MCF 10A (cell line): ENCODE results near the gene SSBP3. TPM values are rescaled to one million over a fixed set of nuclear protein-coding genes. Genes with fewer than 3 reads are reported as not detected.

ENCODE experiments used
- BruUV-seq: library from RNA; stranded (reverse); fragments of 400-500 nt; replicated peaks from 2 replicates; lab custom pipeline; 2021; lab: Mats Ljungman, UMichigan
- CTCF ChIA-PET: fragments of 300-600 bp; sonication (Branson Sonifier 250); formaldehyde crosslinking; extraction: SDS; loops from one replicate; lab custom pipeline; 2021; ENCODE audit warnings: antibody characterized with exemption, inconsistent platforms; lab: Yijun Ruan, JAX
- POLR2A ChIA-PET: fragments of 300-600, 350-650 bp; sonication (Branson Sonifier 250); formaldehyde crosslinking; extraction: SDS; loops from one replicate; lab custom pipeline; 2020; ENCODE audit warnings: antibody characterized with exemption, inconsistent platforms; lab: Yijun Ruan, JAX
- DNase-seq: peaks from one replicate; pipeline ENCODE4 v3.0.0-alpha.2; 2018; ENCODE audit not compliant: unreplicated experiment
- H3K27ac Mint-ChIP-seq: one replicate; pipeline ENCODE4 v1.8.0; 2022; ENCODE audit warnings: mild to moderate bottlenecking, low read depth, mixed read lengths; ENCODE audit not compliant: unreplicated experiment
- H3K27me3 Mint-ChIP-seq: one replicate; pipeline ENCODE4 v1.8.0; 2022; ENCODE audit warnings: mixed read lengths; ENCODE audit not compliant: insufficient read depth, unreplicated experiment
- H3K36me3 Mint-ChIP-seq: one replicate; pipeline ENCODE4 v1.8.0; 2022; ENCODE audit warnings: mild to moderate bottlenecking, moderate library complexity, mixed read lengths; ENCODE audit not compliant: insufficient read depth, unreplicated experiment
- H3K4me1 Mint-ChIP-seq: one replicate; pipeline ENCODE4 v1.8.0; 2022; ENCODE audit warnings: mixed read lengths; ENCODE audit not compliant: insufficient read depth, unreplicated experiment
- H3K4me3 Mint-ChIP-seq: one replicate; pipeline ENCODE4 v1.8.0; 2022; ENCODE audit warnings: mild to moderate bottlenecking, moderate library complexity, mixed read lengths; ENCODE audit not compliant: unreplicated experiment
- H3K9me3 Mint-ChIP-seq: one replicate; pipeline ENCODE4 v1.8.0; 2022; ENCODE audit warnings: mixed read lengths; ENCODE audit not compliant: unreplicated experiment
- CTCF ChIP-seq: fragments of 200-600 bp; IDR thresholded peaks from one replicate; pipeline ENCODE4 v1.8.0; 2022; ENCODE audit warnings: antibody characterized with exemption, mild to moderate bottlenecking; ENCODE audit not compliant: unreplicated experiment
- intact Hi-C: fragments of 100-400 bp; cut with micrococcal nuclease; formaldehyde crosslinking; loops from 2 replicates; pipeline ENCODE4 v1.14.1; 2022
- total RNA-seq: library from RNA; stranded (reverse); gene quantifications from 2 replicates; pipeline ENCODE4 v1.2.3, GENCODE V29; 2022

The SSBP3 gene
- total RNA-seq, 1 experiment from 2014 or later = 8.6 TPM

DNA sequence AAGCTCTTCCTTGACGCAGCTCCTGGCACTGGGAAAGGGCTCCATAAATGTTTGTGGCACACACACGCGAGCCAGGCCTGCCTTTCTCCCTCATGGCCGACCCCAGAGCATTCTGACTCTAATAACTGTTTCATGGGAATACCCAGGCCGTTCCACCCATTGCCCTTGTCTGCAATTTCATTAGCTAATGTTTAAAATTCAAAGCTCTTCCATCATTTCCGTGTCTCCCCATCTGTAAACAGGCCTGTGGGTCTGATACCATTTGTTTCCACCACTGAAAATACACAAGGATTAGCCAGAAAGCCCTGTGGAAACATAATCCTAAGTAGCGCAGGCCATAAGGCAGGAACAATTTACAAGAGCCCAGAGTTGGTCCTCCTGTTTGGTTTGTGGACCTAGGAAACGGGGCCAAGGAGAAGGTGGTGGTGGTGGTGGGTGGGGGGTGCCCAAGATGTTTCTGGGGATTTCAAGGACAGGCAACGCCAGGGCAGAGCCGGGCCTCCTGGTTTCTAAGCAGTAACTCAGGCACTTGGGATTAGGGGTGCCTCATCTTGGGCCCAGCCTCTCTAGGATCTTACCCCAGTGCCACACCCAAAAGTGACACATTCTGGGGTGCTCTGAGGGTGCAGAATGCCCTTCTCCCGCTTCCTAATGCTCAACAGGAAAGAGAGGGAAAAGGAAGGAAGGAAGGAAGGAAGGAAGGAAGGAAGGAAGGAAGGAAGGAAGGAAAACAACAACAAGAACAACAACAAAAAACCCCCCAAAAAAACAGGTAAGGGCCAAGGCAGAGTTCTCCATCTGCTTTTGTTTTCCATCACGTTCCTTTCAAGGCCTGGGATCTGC, 79.4 kb downstream of the SSBP3 start:
- intact Hi-C loops = no loop called here
- ChIA-PET POLR2A (interaction anchor here (0.9 kb wide), 1 partner anchor 10 kb away, joined by 3 read pairs; no protein-coding TSS in a partner anchor), CTCF (interaction anchor here (0.6 kb wide), 1 partner anchor 128 kb away, joined by 4 read pairs; no protein-coding TSS in a partner anchor)
- TF ChIP-seq CTCF = no peak
- BruUV-seq = no TSS peak
- H3K4me1 Mint-ChIP-seq = peaks cover 20% of the 10 kb centered on the region
- no peak overlapping the region for H3K4me3 Mint-ChIP-seq
- no peaks in the 10 kb centered on the region for H3K27me3 Mint-ChIP-seq
- no peaks in the 10 kb centered on the region for H3K9me3 Mint-ChIP-seq
- no peaks in the 10 kb centered on the region for H3K36me3 Mint-ChIP-seq
- H3K27ac Mint-ChIP-seq = no peak overlapping the region
- no peak for DNase-seq

DNA sequence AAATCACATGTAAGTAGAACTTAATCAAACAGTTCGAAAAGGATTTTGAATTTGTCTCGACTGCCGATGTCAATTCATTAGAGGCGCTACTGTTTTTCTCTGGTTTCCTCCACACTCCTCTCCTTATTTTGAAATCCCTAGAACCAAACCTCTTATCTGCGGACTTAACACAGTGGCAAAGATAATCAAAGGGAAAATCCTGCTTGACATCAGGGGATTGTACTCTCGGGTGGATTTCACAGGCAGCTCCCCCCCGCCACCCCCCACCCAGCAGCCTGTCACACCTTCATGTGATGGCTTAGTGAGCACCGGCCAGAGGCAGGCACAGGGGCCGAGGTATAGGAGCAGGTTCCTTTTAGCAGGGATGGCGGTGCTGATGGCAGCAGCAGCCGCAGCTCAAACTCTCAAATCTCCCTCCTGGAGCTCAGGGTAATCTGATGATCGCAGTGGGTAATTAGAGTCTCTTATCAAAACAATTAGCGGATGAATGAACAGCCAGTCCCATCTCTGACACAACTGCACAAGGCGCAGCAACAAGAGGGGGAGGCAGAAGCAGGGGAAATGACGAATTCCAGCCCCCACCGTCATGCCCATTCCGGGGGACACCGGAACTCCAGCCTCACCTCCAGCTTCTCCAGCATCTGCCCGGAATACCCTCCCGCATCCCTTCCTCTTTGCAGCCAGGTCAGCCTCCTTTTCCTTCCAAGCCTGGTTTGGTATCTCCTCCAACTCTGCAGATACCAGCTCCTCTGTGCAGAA, 80.3 kb downstream of the SSBP3 start:
- Mint-ChIP-seq H3K4me1 (peaks cover 20% of the 10 kb centered on the region), H3K9me3 (no peaks in the 10 kb centered on the region), H3K27me3 (no peaks in the 10 kb centered on the region), H3K36me3 (no peaks in the 10 kb centered on the region), H3K27ac (no peak overlapping the region), H3K4me3 (no peak overlapping the region)
- no TSS peak for BruUV-seq
- CTCF ChIA-PET = no interaction called here
- POLR2A ChIA-PET = interaction anchor here (0.9 kb wide), 1 partner anchor 9 kb away, joined by 3 read pairs; no protein-coding TSS in a partner anchor
- no peak for DNase-seq
- intact Hi-C loops = no loop called here
- TF ChIP-seq CTCF = no peak

DNA sequence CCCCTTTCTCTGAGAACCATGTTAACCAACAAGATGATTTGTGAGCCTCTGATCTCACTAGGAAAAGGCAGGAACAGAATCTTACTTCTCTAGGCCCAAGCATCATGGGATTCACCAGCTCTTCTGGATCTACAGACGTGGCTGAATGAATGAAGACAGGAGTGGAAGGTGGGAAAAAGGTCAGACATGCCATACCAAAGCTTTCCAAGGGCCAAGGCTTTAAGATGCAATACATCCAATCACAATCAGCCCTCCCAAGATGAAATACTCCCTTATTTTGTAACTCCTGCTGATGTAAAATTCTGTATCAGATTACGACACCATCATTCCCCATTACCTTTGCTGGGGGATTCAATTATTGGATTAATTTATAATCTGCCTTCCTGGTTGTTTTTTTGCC, 80.9 kb downstream of the SSBP3 start:
- no peak overlapping the region for H3K4me3 Mint-ChIP-seq
- no peak for TF ChIP-seq CTCF
- no peak for DNase-seq
- no peaks in the 10 kb centered on the region for H3K36me3 Mint-ChIP-seq
- no peak overlapping the region for H3K27ac Mint-ChIP-seq
- H3K9me3 Mint-ChIP-seq = no peaks in the 10 kb centered on the region
- BruUV-seq = no TSS peak
- ChIA-PET POLR2A (no interaction called here), CTCF (no interaction called here)
- intact Hi-C loops = no loop called here
- H3K27me3 Mint-ChIP-seq = no peaks in the 10 kb centered on the region
- H3K4me1 Mint-ChIP-seq = peaks cover 20% of the 10 kb centered on the region
